ENCODE data around the gene ACSL5. TPM values are rescaled to one million over a fixed set of nuclear protein-coding genes. Genes with fewer than 3 reads are reported as not detected.

The ACSL5 gene
- total and polyA plus RNA-seq, 2 of the 4 experiments (the other 2 are of a cell fraction), result 0.87 to 1.3 TPM

DNA sequence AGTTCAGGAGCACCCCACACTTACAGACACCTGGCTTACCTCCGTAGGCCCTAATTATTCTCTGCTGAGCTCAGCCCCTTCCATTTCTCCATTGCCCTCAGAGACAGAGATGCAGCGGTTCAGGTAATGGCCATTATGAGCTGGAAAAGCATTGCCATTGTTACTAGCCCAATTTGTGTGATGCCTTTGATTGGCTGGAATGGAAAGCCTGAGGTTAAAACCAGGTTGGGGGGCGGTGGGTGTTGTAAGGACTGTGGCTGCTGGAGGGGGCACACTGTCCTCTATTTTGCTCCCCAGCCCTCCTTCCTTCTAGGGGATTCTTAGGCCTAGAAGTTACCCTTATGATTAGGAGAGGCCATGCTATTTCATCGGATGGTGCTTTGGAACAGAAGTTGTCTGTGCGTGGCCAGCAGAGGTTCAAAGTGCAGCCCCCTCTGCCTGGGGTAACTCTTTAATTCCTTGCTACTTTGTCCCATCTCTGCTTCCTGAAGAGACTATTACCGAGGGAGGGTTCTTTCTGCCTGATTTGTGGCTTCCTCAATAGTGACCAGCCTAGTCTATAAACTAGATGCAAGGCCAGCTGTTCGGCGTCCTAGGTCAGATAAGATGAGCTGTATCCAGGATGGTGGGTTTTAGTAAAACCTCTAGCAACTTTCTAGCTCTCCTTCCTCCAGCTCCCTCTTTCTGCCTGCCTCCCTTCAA, 14.2 kb upstream of the ACSL5 start:
- Histone ChIP-seq H3K4me2 (ENCODE audit: low read depth, low read length) (no peak overlapping the region), H2BK15ac (ENCODE audit: low read depth, low read length) (no peak overlapping the region), H3K18ac (ENCODE audit: low read depth, low read length) (no peak overlapping the region), H3K9me1 (ENCODE audit: insufficient read depth, low read length) (no peaks in the 10 kb centered on the region), H3K14ac (replicated peaks; ENCODE audit: low read depth, low read length) (no peak overlapping the region), H4K91ac (ENCODE audit: insufficient read depth, low read depth, low read length) (no peak overlapping the region), H3K9me3 (ENCODE audit: control insufficient read depth, insufficient read depth, low read length) (no peaks in the 10 kb centered on the region), H3K56ac (ENCODE audit: extremely low read depth, insufficient read depth, low read length) (no peak overlapping the region), H2AFZ (replicated peaks; ENCODE audit: low read length, poor library complexity) (no peak overlapping the region), H4K20me1 (ENCODE audit: insufficient read depth, low read length) (no peaks in the 10 kb centered on the region), H3K27me3 (ENCODE audit: control insufficient read depth, insufficient read depth, low read length) (no peaks in the 10 kb centered on the region; the same call in 1 of the 2 replicates), H2AK5ac (ENCODE audit: low read depth, low read length) (no peak overlapping the region), H3K4me3 (ENCODE audit: insufficient read depth, low read depth, low read length) (no peak overlapping the region), H2BK120ac (ENCODE audit: low read depth, low read length) (no peak overlapping the region), H3K4me1 (ENCODE audit: control insufficient read depth, insufficient read depth, low read length) (0 out of 2 replicates have a peak, but pooled peaks cover 1% of the 10 kb centered on the region), H4K8ac (ENCODE audit: low read depth in 2 of 2, low read length in 2 of 2) (no peak overlapping the region), H2AK9ac (replicated peaks; ENCODE audit: low read depth, low read length, poor library complexity) (no peak overlapping the region), H3K27ac (ENCODE audit: insufficient read depth, low read length) (no peak overlapping the region), H2BK20ac (ENCODE audit: low read depth, low read length) (no peak overlapping the region), H3K9ac (ENCODE audit: low read depth, low read length) (no peak overlapping the region), H3K79me1 (ENCODE audit: low read depth in 1 of 2, low read length in 2 of 2) (no peaks in the 10 kb centered on the region), H4K5ac (ENCODE audit: low read depth, low read length) (no peak overlapping the region), H2BK5ac (ENCODE audit: low read depth, low read length, poor library complexity, severe bottlenecking) (no peak overlapping the region), H3K36me3 (ENCODE audit: control insufficient read depth, insufficient read depth, low read length) (no peaks in the 10 kb centered on the region), H3K4ac (ENCODE audit: low read depth, low read length) (no peak overlapping the region), H3K23ac (ENCODE audit: low read depth, low read length) (no peak overlapping the region)
- ATAC-seq (ENCODE audit: low read depth), result no peak
- intact Hi-C loops (cut with micrococcal nuclease) (no loop called here), dilution Hi-C loops (cut with HindIII; ENCODE audit: low sequenced_read_pairs, unreplicated experiment) (no loop called here), in situ Hi-C loops (cut with MboI; ENCODE audit: low sequenced_read_pairs) (no loop called here)
- WGBS, 2 experiments (ENCODE audit: extremely low coverage in 2 of 2, insufficient read length in 1 of 2), result no CpG with 5 or more reads among the region's 8 CpGs
- POLR2A ChIA-PET (ENCODE audit: unreplicated experiment), result no interaction called here
- no peak for DNase-seq
- no peak for TF ChIP-seq MAZ (IDR thresholded peaks at IDR 0.05; ENCODE audit: borderline replicate concordance, low read depth, low read length)
- TF ChIP-seq, protein P1, sequence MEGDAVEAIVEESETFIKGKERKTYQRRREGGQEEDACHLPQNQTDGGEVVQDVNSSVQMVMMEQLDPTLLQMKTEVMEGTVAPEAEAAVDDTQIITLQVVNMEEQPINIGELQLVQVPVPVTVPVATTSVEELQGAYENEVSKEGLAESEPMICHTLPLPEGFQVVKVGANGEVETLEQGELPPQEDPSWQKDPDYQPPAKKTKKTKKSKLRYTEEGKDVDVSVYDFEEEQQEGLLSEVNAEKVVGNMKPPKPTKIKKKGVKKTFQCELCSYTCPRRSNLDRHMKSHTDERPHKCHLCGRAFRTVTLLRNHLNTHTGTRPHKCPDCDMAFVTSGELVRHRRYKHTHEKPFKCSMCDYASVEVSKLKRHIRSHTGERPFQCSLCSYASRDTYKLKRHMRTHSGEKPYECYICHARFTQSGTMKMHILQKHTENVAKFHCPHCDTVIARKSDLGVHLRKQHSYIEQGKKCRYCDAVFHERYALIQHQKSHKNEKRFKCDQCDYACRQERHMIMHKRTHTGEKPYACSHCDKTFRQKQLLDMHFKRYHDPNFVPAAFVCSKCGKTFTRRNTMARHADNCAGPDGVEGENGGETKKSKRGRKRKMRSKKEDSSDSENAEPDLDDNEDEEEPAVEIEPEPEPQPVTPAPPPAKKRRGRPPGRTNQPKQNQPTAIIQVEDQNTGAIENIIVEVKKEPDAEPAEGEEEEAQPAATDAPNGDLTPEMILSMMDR (conservative IDR thresholded peaks at IDR 0.05; ENCODE audit: low read depth, low read length), result no peak
- no peak for TF ChIP-seq MXI1 (IDR thresholded peaks at IDR 0.05; ENCODE audit: borderline replicate concordance, low read depth, low read length)
- TF ChIP-seq MAFK (IDR thresholded peaks at IDR 0.05; ENCODE audit: low read depth, low read length), result no peak
- TF ChIP-seq CEBPB (IDR thresholded peaks at IDR 0.05; ENCODE audit: low read depth, low read length), result no peak
- TF ChIP-seq NFE2L2 (IDR thresholded peaks at IDR 0.05; ENCODE audit: low read depth, low read length), result no peak
- TF ChIP-seq, protein P2, sequence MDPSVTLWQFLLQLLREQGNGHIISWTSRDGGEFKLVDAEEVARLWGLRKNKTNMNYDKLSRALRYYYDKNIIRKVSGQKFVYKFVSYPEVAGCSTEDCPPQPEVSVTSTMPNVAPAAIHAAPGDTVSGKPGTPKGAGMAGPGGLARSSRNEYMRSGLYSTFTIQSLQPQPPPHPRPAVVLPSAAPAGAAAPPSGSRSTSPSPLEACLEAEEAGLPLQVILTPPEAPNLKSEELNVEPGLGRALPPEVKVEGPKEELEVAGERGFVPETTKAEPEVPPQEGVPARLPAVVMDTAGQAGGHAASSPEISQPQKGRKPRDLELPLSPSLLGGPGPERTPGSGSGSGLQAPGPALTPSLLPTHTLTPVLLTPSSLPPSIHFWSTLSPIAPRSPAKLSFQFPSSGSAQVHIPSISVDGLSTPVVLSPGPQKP (IDR thresholded peaks at IDR 0.05; ENCODE audit: borderline replicate concordance, low read depth, low read length), result no peak
- no peak for TF ChIP-seq RFX5 (IDR thresholded peaks at IDR 0.05; ENCODE audit: low read depth, low read length)
- TF ChIP-seq SMC3 (IDR thresholded peaks at IDR 0.05; ENCODE audit: low read depth, low read length), result no peak
- no peak for TF ChIP-seq CHD1 (IDR thresholded peaks at IDR 0.05; ENCODE audit: low read depth, low read length)
- no TSS peak for BruUV-seq (replicated peaks)
- CTCF ChIA-PET, result no interaction called here

Measured in IMR-90 (cell line).